Activated naive CD4-positive, alpha-beta T cell treated with anti-CD3 and anti-CD28 coated beads, Interleukin-2, amount 50 U/mL, for 16 hours (primary cell): ENCODE data around the gene EFCAB6.

Source experiments
- DNase-seq: peaks from one replicate; pipeline ENCODE4 v3.0.0-alpha.2; 2020

Gene EFCAB6

DNA sequence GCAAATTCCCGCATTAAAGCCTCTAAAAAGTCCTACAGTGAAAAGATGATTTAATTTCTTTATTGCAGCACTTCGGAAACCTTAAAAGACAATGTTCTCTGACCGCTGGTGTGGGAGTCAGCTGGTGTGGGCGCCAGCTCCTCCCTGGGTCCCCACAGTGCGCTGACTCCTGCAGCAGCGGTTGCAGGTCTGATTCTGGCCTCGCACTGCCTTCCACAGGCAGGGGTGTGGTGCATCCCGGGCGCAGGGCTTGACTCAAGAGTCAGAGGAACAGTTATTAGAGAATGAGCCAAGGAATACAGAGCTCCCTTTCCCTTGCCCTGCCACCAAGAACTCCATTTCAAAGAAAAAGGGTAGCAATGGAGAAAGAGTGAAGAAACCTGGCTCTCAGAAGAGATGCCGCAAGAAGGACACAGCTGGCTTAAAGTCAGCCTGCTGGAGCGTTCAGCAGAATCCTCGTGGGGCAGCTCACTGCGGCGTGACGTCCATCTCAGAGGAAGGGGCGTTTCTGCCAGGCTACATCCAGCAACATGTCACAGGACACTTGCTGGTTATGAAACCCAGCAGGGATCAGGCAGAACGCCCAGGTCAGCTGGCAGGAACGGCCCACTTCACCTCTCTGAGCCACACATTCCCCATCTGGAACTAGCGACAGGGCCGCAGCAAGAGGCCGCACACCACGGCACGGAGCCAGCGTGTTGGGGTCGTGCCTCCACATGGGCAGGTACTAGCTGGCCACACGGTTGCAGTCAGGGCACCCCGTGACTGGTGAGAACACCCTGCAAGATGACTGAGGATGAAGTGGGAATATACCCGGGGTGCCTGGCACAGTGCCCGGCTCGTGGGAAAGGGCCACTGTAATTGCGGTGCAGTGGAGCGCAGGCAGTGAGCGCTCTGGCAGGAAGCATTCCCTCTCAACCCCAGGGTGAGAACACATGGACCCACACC lies 18.1 kb upstream of the EFCAB6 start:
- no peak for DNase-seq

GRCh38 chr22:43828998-43829782 lies 17.1 kb upstream of the EFCAB6 start:
- DNase-seq = no peak

DNA sequence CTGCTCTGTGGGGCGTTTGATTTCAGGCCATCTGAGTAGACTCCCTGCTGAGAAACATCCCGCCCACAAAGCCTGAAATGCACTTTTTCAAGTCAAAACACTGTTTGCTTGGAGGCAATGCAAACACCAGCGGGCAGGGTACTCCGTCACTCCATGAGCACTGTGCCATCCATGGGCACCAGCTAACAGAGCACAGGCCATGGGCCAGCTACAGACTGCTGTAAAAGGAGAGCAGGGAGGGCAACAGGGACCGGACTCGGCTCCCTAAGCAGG lies 16.6 kb upstream of the EFCAB6 start:
- DNase-seq = no peak

DNA sequence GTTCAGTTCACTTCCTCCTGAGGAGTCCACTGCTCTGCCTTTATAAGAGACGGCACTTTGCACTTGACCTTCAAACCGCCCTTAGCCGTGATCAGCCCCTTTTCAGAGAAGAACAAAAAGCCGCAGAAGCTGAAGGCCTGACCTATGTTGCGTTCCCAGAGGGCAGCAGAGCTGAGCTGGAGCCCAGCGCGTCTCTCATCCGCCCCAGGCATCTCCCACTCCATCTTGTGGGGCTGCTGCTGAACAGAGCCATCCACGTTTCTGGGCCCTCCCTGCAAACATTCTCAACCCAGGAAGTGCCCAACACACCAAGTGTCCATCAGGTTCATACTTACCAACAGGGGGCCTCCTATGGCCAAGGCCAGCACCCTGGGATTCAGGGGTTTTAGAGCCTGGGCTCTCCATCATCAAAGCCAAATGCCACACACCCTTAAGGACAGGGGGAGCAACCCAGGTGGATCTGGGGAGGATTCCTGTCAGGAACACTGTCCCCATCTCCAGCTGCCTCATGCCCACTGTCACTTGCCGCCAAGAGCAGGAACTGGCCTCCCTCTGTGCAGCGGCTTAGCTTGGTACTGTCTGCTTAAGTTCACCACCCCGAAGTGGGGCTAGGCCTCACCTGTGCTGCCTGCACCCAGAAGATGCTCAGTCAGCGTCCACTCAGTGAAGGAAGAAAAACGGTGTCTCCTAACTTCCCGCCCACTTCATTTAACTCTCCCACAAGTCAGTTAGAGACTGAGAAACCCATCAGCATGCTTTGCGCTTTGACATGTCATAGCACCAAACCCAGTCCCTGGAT lies 16.0 kb upstream of the EFCAB6 start:
- no peak for DNase-seq

DNA sequence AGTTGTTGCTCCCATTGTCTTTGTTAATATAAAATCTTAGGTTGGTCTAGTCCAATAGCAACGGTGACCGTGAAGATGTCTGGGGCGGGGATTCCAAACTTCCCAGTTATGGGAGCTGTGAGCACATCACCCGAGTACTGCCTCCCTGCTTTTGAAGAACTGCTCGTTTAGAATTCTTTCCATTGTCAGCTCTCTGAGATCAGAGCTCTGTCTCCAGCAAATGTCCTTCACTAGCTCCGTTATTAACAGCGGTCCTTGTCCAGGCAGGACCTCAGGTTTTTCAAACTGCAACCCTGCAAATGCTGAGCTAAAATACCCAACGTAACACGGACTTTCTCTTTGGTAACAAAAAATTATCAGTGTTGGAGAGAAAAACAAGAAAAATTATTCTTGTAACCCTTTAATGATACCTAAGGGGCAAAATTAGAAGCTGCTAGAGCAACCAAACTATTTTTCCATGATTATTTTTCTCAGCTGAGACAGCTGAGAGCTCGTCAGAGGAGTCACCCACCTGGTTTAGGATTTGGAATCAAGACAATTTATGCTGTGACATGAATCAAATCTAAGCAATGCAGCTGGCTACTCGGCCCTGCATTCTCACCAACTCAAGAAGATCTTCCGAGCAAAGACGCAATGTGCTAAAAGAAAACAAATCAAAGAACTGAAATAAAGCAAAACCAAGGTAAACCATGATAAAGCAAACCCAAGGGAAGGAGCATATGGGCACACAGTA lies 15.1 kb upstream of the EFCAB6 start:
- DNase-seq = no peak

DNA sequence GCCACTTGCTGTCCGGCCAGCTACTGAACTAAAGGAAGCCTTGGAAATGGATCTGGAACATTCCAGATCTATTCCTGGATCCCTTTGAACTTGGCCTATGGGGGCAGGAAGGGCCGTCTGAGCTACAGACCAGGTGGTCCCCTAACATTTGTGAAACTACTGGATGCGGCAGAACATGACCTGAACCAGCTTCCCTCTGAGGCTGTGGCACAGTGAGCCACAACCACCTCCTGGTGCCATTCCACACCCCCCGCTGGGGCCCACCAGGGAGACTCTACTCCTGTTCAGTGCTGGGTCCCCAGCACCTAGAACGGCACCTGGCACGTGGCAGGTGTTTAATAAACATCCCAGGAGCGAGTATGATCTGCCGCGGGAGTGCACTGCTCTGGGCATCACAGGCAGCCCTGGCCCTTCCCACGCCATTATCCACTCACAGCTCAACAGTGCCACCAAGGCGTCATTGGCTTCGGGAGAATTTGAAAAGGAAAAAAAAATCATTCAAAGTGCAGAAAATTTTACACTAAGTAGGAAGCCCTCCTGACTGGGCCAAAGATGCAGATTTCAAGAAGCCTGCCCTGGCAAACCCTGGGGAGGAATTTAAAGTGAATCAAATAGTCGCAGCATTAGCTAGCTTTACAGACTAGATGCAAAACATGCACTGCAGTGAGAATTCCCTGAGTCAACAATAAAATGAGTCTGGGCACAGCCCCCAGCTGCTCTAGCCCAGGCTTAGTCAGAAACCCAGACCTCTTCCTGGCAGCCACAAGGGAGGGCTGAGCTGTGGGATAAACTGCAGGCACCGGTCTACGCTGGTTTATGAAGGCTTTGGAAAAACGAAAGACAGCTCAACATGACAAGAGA lies 14.3 kb upstream of the EFCAB6 start:
- DNase-seq = no peak

DNA sequence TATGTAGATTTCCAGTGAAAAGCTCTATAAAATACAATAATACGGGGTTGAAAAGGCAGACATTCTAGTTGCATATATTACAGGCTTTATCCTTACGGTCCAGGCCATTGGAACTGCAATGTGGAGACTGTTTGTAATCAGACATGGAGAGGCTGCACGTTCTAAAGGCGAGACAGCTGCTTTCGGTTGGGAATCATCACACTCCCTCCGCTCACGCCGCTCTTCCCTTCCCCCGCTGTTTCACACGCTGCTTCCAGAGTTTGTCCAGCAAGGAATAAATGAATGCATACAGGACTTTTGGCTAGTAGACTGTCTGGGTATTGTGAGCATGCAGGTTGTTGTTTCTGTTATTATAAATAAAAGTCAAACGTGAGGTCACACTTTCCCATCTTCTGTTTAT lies 13.5 kb upstream of the EFCAB6 start:
- DNase-seq = no peak

DNA sequence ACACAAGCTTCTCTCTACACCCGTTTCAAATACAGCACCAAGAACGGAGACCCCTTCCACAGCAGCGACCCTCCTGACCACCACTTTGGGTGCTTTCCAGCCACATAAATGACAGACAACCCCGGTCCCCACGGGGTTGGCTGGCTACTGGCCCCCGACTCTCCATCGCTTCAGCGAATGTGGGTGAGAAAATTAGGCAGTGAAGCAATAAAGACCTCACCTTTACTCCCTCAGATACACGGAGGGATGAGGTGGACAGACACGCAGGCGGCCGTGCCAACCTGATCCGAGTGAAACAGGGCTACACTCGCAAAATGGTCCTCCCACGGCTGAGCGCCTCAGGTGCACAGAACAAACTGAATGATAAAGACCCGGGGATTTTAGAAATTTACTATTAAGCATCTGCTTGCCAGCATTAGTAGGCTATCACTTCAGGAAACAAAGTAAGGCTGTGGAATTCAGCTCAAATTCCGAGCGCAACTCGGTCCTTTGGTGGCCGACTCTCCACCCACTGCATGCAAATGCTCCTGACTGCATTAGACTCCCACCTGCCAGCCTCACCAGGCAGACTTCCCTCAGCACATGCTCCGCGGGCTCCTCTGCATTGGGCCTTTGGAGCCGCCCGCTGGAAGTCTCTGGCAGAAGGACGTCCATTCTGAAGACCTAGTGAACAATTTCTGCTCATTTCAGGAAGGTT lies 12.8 kb upstream of the EFCAB6 start:
- DNase-seq = no peak

DNA sequence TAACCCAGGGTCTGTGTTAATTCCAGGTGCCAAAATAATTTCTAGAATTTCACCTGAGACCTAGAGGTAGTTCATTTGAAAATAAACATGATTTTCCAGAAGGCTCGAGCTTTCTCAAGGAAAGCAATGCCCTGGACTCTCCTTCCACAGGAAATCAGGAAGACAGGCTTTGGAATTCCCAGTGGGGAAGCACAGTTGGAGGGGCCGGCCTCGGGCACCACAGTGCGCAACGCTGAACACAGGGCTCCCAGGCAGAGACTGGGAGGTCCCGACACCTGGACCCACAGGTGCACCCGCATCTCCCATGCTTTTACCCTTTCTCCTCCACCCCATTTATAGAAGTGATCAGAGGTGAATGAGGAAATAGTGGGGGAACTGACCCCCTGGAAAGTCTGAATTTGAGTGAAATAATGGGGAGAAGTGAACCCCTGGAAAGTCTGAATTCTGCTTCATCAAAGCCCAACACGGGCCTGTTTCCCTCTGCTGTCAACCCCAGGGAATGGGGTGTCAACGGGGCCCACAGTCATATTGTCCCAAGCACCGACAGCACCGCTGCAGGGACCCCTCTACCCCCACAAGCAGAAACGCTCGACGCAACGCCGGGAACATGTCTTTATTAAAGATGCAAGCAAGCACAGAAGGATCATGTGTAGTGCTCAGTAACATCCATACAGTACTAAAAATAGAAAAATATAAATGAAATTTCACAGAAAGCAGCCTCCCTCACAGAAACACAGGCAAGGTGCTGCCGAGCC lies 12.0 kb upstream of the EFCAB6 start:
- DNase-seq = no peak

DNA sequence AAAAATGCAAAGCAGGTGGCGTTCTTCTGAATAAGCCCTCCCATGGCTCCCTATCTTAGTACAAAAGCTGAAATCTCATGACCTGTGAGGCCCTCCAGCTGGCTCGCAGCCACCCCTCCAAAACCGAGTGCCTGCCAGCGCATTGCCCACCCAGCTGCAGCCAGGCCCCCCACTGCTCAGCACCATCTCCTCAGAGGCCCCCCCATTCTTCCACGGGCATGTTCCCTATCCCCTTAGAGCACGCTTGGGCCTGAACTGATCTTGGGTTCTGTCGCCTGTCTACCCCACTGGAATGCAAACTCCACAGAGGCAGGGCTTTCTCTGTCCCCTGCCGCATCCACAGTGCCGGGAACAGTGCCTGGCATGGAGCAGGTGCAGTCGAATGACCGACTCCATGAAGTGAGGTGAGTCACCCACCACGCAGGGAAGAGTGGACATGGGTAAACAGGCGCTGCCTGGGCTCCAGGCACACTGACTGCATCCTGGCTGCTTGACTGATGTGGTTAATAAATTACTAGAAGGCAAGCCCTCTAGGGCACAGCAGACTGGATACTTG lies 11.3 kb upstream of the EFCAB6 start:
- DNase-seq = no peak

GRCh38 chr22:43821606-43822425 lies 9.7 kb upstream of the EFCAB6 start:
- DNase-seq = no peak

DNA sequence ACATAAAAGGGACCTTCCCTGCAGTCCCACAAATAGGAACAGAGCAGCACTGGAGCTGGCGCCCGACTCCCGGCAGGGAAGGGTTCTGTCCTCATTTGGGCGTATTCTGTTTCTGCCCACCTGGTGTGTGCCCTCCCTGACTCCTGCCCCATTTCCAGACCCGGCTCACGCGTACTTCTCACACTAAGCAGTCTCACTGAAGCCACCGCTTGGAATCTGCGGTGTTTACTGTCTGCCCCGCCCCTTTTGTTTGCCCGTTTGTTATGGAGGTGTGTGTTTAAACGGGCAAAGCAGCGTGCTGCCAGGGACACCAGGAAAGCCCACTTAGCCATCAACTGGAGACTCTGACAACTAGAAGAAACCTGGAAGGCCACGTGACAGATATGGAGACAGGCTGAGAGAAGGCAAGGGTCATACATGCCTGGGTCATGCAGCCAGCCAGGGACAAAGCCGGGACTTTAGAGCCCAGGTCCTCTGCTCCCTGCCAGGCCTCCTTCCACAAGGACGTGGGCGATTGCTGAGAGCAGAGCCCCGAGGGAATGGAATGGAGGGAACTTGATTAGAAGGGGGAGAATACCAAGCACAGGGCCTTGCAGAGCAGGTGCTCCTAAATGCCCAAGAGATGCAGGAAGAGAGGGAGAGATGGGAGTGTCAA lies 8.7 kb upstream of the EFCAB6 start:
- no peak for DNase-seq

- DNase-seq = no peak
Measured at GRCh38 chr22:43819931-43820640, 8.0 kb upstream of the EFCAB6 start.

GRCh38 chr22:43819421-43819921 lies 7.4 kb upstream of the EFCAB6 start:
- DNase-seq = no peak

GRCh38 chr22:43818981-43819380 lies 6.9 kb upstream of the EFCAB6 start:
- no peak for DNase-seq

DNA sequence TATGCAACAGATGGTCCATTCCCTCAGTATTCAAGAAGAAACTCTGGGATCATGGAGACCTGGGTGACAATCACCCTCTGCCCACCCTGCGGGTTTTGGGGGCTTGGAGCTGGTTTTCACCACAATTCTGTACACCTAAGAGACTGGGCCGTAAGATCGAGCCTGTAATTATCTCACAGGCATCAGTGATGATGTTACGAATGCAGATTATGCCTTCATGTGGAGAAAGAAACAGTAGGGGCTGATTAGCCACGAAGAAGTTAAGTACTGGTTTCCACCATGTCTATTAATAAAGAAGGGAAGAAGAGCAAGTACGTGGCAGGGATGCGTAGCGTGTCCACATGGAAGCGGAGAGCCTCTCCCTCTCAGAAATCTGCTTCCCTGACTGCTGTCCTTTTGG lies 5.3 kb upstream of the EFCAB6 start:
- no peak for DNase-seq

DNA sequence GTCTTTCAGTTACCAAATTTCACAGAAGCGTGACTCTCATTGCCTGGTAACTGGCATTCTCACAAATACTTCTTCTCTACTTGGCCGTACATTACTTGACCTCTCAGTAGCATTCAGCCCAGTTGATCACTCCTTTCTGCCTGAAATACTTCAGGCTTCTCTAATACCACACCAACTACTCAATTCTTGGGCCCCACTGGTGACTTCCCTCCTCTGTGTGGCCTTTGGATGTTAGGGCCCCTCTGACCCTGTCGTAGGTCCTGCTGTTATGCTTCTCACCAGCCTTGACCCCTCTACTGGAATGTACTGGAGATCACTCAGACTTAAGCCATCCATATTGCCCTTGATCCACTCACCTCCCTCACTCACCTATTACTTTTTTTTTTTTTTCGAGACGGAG lies 2.2 kb upstream of the EFCAB6 start:
- no peak for DNase-seq

- no peak for DNase-seq
Measured at GRCh38 chr22:43812890-43813289, 785 bp upstream of the EFCAB6 start.
